Measurements from ENCODE around the gene CLPTM1. TPM values are rescaled to one million over a fixed set of nuclear protein-coding genes. Genes with fewer than 3 reads are reported as not detected.

The CLPTM1 gene
- total RNA-seq, 1 experiment from 2014 or later: 138 TPM

DNA sequence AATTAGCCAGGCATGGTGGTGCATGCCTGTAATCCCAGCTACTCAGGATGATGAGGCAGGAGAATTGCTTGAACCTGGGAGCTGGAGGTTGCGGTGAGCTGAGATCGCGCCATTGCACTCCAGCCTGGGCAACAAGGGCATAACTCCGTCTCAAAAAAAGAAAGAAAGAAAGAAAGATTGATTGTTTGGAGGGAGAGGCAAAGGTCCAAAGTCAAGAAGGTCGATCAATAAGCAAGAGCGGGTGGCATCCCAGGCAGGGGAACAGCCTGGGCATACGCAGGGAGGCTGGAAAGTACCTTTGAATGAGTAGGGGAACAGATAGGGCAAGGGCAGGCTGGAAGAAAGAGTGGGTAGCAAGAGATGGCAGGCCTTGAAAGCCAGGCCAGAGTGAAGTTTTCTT is 25.1 kb upstream of the CLPTM1 start:
- H3K27ac ChIP-seq (ENCODE audit: low read depth, low read length, poor library complexity, severe bottlenecking): no peak overlapping the region
- DNase-seq (ENCODE audit: low spot score): no peak
- ChIA-PET CTCF (no interaction called here), POLR2A (ENCODE audit: low non-redundant PET) (no interaction called here)
- H3K9me3 ChIP-seq (ENCODE audit: low read depth, low read length, poor library complexity, severe bottlenecking): no peaks in the 10 kb centered on the region
- no TSS peak for BruUV-seq (replicated peaks)
- TF ChIP-seq, protein P1, sequence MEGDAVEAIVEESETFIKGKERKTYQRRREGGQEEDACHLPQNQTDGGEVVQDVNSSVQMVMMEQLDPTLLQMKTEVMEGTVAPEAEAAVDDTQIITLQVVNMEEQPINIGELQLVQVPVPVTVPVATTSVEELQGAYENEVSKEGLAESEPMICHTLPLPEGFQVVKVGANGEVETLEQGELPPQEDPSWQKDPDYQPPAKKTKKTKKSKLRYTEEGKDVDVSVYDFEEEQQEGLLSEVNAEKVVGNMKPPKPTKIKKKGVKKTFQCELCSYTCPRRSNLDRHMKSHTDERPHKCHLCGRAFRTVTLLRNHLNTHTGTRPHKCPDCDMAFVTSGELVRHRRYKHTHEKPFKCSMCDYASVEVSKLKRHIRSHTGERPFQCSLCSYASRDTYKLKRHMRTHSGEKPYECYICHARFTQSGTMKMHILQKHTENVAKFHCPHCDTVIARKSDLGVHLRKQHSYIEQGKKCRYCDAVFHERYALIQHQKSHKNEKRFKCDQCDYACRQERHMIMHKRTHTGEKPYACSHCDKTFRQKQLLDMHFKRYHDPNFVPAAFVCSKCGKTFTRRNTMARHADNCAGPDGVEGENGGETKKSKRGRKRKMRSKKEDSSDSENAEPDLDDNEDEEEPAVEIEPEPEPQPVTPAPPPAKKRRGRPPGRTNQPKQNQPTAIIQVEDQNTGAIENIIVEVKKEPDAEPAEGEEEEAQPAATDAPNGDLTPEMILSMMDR (conservative IDR thresholded peaks at IDR 0.05; ENCODE audit: low read depth, low read length): no peak
- TF ChIP-seq EZH2 (IDR thresholded peaks at IDR 0.05; ENCODE audit: borderline replicate concordance, low read depth, low read length, poor library complexity, severe bottlenecking): no peak
- no peaks in the 10 kb centered on the region for H3K36me3 ChIP-seq (ENCODE audit: insufficient read depth, low read length, poor library complexity, severe bottlenecking)
- H3K4me1 ChIP-seq (ENCODE audit: insufficient read depth, low read length, poor library complexity, severe bottlenecking): no peaks in the 10 kb centered on the region
- intact Hi-C loops (cut with micrococcal nuclease; ENCODE audit: unreplicated experiment): no loop called here
- H3K4me3 ChIP-seq (ENCODE audit: low read depth, low read length, poor library complexity, severe bottlenecking): no peak overlapping the region
- H3K27me3 ChIP-seq (replicated peaks; ENCODE audit: insufficient read depth, low read depth, low read length, poor library complexity): no peaks in the 10 kb centered on the region

DNA sequence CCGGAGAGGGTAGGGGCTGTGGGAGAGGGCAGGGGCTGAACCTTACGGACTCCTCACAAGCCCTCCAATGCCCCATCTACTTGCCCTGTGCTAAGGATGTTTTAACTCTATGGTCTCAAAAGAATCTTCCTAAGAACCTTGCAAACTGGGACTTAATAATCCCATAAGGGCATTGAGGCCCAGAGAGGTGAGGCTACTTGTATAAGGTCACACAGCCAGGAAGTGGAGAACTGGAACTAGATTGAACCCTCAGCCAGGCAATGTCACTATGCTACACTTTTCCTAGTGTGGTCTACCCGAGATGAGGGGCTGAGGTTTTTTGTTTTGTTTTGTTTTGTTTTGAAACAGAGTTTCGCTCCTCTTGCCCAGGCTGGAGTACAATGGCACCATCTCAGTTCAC is 23.6 kb upstream of the CLPTM1 start:
- no peak for DNase-seq (ENCODE audit: low spot score)
- H3K4me1 ChIP-seq (ENCODE audit: insufficient read depth, low read length, poor library complexity, severe bottlenecking): no peaks in the 10 kb centered on the region
- POLR2A ChIA-PET (ENCODE audit: low non-redundant PET): no interaction called here
- H3K36me3 ChIP-seq (ENCODE audit: insufficient read depth, low read length, poor library complexity, severe bottlenecking): no peaks in the 10 kb centered on the region
- H3K27ac ChIP-seq (ENCODE audit: low read depth, low read length, poor library complexity, severe bottlenecking): no peak overlapping the region
- no TSS peak for BruUV-seq (replicated peaks)
- no peak overlapping the region for H3K4me3 ChIP-seq (ENCODE audit: low read depth, low read length, poor library complexity, severe bottlenecking)
- CTCF ChIA-PET: interaction anchor here (0.6 kb wide), 1 partner anchor 1064 kb away, joined by 6 read pairs; the partner anchor contains the start of gene CCDC61
- intact Hi-C loops (cut with micrococcal nuclease; ENCODE audit: unreplicated experiment): no loop called here
- no peaks in the 10 kb centered on the region for H3K9me3 ChIP-seq (ENCODE audit: low read depth, low read length, poor library complexity, severe bottlenecking)
- no peak for TF ChIP-seq EZH2 (IDR thresholded peaks at IDR 0.05; ENCODE audit: borderline replicate concordance, low read depth, low read length, poor library complexity, severe bottlenecking)
- TF ChIP-seq, protein P1 (conservative IDR thresholded peaks at IDR 0.05; ENCODE audit: low read depth, low read length): no peak
- H3K27me3 ChIP-seq (replicated peaks; ENCODE audit: insufficient read depth, low read depth, low read length, poor library complexity): no peaks in the 10 kb centered on the region

DNA sequence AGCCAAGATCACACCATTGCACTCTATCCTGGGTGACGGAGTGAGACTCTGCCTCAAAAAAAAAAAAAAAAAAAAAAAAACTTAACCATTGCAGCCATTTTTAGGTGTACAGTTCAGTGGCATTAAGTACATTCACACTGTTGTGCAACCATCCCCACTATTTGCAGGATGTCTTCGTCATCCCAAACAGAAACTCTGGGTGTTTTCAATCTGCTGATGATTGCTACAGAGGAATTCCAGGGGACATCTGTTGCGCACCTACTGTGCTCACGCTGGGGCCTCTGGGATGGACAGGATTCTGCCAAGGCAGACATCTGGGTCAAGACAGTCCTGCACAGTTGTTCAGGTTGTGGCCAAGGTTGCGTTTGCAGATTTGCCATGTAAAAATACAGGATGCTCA is 15.5 kb upstream of the CLPTM1 start:
- TF ChIP-seq, protein P1 (conservative IDR thresholded peaks at IDR 0.05; ENCODE audit: low read depth, low read length): no peak
- no peak for TF ChIP-seq EZH2 (IDR thresholded peaks at IDR 0.05; ENCODE audit: borderline replicate concordance, low read depth, low read length, poor library complexity, severe bottlenecking)
- intact Hi-C loops (cut with micrococcal nuclease; ENCODE audit: unreplicated experiment): no loop called here
- POLR2A ChIA-PET (ENCODE audit: low non-redundant PET): no interaction called here
- H3K27ac ChIP-seq (ENCODE audit: low read depth, low read length, poor library complexity, severe bottlenecking): no peak overlapping the region
- no peaks in the 10 kb centered on the region for H3K27me3 ChIP-seq (replicated peaks; ENCODE audit: insufficient read depth, low read depth, low read length, poor library complexity)
- no TSS peak for BruUV-seq (replicated peaks)
- H3K9me3 ChIP-seq (ENCODE audit: low read depth, low read length, poor library complexity, severe bottlenecking): no peaks in the 10 kb centered on the region
- no peaks in the 10 kb centered on the region for H3K36me3 ChIP-seq (ENCODE audit: insufficient read depth, low read length, poor library complexity, severe bottlenecking)
- no peaks in the 10 kb centered on the region for H3K4me1 ChIP-seq (ENCODE audit: insufficient read depth, low read length, poor library complexity, severe bottlenecking)
- no peak for DNase-seq (ENCODE audit: low spot score)
- no peak overlapping the region for H3K4me3 ChIP-seq (ENCODE audit: low read depth, low read length, poor library complexity, severe bottlenecking)
- CTCF ChIA-PET: no interaction called here

Data from A673 (cell line).